Measurements from ENCODE around the gene CRB2. TPM values are rescaled to one million over a fixed set of nuclear protein-coding genes. Genes with fewer than 3 reads are reported as not detected.

Gene CRB2
- total RNA-seq, 4 donors from 2014 or later = 2.2 to 19.4 (median 3.1) TPM

MicroRNAs within 50 kb of the gene (microRNA counts, 767-probe panel; counts per million panel counts)
- 0 counts per million in 2 donors for microRNA hsa-miR-601

Small RNA genes within 50 kb of the gene (microRNA-seq; reads per million reads assigned to microRNA genes)
- not detected for gene MIR601 (ENCODE audit: borderline microRNAs expressed, borderline replicate concordance)

Small RNA genes within 50 kb of the gene (small RNA-seq; reads per million reads assigned to genes)
- gene MIR601 = not detected

Other genes starting within 250 kb of the CRB2 start
- gene STRBP, start 87.6 kb upstream of the CRB2 start, total RNA-seq = 10 to 100 TPM in 3 of 4 donors, 1 to 10 TPM in 1; 3.3 to 28.2 (median 16.3) TPM